GM21717 (cell line): Measurements from ENCODE around the gene NT5C.

Experiments
- ATAC-seq: cut with Tn5 transposase; IDR thresholded peaks from one replicate; pipeline ENCODE4 v1.9.1; 2021; ENCODE audit warnings: mild to moderate bottlenecking, moderate library complexity; ENCODE audit not compliant: unreplicated experiment

Gene NT5C

GRCh38 chr17:75094871-75095399 lies 36.6 kb downstream of the NT5C start:
- ATAC-seq, result no peak

GRCh38 chr17:75093548-75094158 lies 37.9 kb downstream of the NT5C start:
- ATAC-seq, result no peak

- no peak for ATAC-seq
These were observed 39.7 kb downstream of the NT5C start for GRCh38 chr17:75091855-75092327.

DNA sequence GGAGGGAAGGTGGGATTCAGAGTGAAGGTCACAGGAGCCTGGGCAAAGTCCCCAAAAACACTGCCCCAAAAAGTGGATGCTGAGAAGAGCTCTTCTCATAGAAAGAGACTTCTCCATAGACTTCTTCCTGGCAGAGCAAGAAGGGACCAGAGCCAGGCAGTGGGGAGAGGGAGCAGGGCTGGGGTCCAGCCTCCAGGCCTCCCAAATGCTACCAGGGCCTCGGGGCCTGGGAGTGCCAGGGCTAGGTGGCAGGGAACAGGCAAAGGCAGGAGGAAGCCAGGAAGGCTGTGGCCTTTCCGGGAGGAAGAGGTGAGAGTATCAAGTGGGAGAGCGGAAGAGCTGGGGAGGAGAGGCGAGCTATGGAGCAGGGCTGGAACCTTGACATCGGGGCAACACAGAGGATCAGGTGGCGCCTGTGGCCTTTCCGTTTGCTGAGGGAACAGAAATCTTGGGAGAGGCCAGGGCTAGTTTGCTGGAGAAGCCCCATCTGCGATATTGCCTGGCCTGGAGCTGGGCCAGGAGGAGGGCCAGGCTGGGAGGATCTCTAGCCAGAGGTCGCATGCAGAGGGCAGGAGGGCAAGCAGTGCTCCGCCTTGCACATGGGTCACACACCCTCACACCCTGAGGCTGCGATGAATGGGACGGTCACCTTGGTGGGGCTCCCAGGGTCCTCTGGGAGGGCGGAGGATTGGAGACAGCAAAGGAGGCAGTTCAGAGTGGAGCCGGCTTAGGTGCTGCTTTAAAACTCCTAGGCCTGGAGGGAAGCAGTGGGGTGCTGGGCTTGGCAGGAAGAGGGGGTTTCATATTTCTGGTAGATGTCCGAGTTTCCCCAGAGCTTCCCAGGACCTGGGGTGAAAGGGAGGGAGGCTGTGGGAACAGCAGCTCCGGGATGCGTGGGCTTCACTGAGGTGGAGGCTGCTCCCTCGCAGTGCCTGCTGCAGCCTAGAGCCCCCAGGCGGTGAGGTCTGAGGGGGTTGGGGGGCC lies 40.4 kb downstream of the NT5C start:
- ATAC-seq, result no peak

GRCh38 chr17:75088465-75089417 lies 42.8 kb downstream of the NT5C start:
- ATAC-seq, result no peak

GRCh38 chr17:75087558-75088453 lies 43.7 kb downstream of the NT5C start, which contains the start of gene SLC16A5:
TSS of gene SLC16A5 (plus strand) at chr17:75087954. CDS start at chr17:75093637, 5,683 bp downstream.
- ATAC-seq, result no peak

DNA sequence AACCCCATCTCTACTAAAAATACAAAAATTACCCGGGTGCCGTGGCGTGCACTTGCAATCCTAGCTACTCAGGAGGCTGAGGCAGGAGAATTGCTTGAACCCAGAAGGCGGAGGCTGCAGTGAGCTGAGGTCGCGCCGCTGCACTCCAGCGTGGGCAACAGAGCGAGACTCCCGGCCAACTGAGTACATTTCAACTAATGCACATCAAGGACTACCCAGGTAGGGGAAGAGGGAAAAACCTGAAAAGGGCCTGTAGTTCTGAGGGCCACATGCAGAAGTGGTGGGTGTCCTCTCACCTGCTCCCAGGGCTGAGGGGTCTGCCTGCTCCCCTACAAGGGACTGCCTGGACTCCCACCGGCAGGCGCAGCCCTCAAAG lies 44.4 kb downstream of the NT5C start:
- no peak for ATAC-seq

DNA sequence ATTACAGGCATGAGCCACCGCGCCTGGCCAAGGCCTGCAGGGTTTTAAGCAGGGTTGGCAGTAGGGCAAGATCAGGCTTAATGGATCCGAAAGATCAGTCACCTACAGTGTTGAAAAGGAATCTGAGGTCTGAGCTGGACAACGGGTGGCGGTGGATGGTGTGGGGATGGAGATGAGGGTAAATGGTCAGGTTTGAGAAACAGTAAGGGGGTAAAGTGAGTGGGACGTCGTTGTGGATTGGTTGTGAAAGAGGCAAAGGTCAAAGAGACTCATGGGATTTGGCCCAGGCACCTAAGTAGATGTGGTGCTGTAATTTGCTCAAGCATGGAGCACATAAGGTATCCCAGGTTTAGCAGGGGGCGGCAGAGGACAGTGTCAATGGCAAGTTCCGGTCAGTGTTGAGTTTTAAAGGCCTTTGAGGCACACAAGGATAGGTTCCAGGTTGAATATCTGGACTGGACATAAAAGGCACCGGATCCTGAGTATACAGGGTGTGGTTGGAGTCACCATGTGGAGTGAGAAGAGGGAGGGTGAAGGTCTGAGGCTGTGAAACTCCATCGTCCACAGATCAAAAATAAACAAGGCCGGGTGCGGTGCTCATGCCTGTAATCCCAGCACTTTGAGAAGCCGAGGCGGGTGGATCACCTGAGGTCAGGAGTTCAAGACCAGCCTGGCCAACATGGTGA lies 44.9 kb downstream of the NT5C start:
- no peak for ATAC-seq

GRCh38 chr17:75084039-75084660 lies 47.4 kb downstream of the NT5C start:
- ATAC-seq, result no peak

DNA sequence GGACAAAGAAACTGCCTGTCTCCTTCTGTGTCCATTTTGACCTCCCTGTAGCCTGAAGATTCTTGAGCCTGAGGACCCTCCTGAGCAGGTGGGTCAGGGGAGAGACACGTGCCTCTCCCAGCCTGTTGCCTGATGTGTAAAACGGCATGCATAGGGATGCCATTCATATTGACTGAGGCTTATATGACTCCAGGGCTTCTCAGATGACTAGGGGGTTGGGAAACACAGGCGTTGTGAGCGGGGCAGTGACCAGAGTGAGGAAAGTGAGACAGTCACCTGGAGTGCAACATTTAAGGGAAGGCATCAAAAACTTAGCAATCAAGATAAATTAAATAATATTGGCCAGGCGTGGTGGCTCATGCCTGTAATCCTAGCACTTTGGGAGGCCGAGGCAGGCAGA lies 48.9 kb downstream of the NT5C start:
- no peak for ATAC-seq

GRCh38 chr17:75081611-75082540 lies 49.7 kb downstream of the NT5C start:
- ATAC-seq, result no peak
